HG03064 (cell line): ENCODE measurements around the gene SEC24C.
"Not testable (repeated sequence)": the region's sequence is repeated elsewhere in the genome, so short reads cannot be mapped to it uniquely, and the experiment has no call there.

Experiments used
- ATAC-seq: cut with Tn5 transposase; IDR thresholded peaks from one replicate; pipeline ENCODE4 v1.9.1; 2021; ENCODE audit warnings: low read depth; ENCODE audit not compliant: unreplicated experiment

SEC24C gene

DNA sequence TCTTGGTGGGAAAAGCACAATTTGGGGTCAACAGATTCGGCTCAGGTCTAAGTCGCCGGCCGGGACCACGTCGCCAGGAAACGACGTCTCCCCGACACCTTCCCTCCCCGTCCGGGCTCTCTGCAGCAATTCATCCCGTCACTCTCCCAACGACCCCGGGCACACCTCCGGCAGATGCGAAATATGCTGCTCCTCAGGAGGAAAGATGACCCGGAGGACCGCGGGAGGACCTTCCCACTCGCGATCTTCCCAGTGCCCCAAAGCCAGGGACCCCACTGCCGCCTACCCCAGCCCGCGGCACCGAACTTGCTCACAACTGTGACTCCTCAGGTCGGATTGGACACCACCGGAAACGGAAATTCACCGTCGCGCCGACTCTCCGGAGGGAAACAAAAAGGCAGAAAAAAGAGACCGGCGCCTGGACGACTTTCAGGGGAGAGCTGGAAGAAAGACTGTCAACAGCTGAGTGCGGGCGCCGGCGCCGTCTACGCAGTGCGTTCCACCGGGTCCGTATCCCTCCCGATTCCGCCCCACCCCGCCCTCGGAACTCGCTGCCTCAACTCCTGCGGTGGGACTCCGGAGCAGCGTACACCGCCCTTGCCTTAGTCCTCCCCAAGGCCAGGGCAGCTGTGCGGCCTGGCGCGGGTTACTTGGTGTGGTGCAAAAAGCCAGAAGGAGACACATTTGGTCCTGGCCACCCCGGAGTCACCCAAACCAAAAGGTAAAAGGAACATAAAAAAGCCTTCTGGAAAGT lies 13.8 kb upstream of the SEC24C start:
- peak; percentile 79 for ATAC-seq

DNA sequence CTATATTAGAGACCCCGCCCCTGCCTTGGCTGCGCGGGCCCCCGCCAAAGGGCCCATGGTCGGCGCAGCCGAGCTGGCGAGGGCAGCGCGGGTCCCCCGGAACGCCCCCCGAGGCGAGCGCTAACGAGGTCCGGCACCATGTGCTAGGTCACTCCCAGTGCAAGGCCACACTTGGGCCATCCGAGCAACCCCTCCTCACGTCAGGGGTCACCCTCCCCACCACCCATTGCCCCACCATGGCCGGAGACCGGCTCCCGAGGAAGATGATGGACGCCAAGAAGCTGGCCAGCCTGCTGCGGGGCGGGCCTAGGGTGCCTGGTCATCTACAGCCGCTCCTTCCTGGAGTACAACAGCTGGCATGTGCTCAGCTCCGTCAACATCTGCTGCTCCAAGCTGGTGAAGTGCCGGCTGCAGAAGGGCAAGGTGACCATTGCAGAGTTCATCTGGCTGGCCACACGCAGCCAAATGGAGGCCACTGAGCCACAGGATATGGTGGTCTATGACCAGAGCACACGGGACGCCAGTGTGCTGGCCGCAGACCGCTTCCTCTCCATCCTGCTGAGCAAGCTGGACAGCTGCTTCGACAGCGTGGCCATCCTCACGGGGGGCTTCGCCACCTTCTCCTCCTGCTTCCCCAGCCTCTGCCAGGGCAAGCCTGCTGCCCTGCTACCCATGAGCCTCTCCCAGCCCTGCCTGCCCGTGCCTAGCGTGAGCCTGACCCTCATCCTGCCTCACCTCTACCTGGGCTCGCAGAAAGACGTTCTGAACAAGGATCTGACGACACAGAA lies 12.4 kb upstream of the SEC24C start:
- no peak for ATAC-seq

DNA sequence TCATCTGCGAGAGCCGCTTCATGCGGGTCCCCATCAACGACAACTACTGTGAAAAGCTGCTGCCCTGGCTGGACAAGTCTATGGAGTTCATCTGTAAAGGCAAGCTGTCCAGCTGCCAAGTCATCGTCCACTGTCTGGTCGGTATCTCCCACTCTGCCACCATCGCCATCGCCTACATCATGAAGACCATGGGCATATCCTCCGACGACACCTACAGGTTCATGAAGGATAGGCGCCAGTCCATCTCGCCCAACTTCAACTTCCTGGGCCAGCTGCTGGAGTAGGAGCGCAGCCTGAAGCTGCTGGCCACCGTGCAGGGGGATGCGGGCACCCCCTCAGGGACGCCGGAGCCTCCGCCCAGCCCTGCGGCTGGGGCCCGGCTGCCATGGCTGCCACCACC lies 11.7 kb upstream of the SEC24C start:
- no peak for ATAC-seq

DNA sequence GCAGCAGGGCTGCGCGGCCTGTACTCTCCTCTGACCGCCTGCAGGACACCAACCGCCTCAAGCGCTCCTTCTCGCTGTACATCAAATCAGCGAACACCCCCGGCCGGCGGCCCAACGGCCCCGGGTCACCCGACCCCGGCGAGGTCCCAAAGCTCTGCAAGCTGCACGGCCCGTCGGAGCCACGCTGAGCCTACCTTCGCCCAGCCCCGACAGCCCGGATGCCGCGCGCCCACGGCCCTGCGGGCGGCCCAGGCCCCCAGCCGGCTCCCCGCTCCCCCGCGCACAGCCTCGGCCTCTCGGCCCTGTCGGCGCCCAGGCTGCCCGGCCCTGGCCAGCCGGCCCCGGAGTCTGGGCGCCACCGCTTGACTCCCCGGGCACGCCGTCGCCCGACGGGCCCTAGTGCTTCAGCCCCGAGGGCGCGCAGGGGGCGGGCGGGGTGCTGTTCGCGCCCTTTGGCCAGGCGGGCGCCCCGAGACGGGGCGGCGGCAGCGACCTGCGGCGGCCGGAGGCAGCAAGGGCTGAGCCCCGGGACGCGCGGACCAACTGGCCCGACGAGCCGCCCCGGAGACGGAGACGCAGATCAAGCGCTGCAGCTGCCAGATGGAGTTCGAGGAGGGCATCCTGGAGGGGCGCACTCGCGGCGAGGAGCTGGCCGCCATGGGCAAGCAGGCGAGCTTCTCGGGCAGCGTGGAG lies 11.1 kb upstream of the SEC24C start:
- ATAC-seq: no peak

DNA sequence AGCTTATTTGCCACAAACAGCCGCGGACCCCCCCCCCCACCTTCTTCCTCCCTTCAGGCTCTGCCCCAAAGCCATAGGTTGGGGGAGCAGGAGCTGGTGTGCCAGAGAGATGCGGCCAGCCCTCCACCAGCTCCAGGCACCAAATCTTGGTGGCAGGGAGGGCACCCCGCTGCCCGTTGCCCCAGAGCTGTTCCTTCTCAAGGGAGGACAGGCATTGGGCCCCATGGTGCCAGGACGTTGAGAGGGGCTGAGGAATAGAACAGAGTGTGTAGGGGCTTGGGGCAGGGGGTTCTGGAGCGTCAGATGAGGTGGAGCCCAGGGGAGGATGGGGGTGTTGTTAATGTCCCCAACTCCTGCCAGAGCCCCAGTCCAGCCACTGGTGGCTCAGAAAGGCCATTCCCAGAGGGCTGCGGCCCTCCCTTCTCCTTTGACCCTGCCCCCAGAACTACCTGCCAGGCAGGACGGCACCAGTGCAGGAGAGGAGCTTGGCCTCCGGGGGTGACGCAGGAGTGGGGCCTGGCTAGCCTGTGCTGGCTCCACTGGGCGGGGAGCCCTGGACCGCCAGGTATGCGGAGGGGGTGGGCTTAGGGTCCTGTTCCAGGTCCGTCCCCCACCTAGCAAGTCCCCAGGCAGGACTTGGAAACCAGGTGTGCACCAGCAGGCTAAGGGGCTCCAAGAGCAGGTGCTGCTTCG lies 10.0 kb upstream of the SEC24C start:
- ATAC-seq: no peak

DNA sequence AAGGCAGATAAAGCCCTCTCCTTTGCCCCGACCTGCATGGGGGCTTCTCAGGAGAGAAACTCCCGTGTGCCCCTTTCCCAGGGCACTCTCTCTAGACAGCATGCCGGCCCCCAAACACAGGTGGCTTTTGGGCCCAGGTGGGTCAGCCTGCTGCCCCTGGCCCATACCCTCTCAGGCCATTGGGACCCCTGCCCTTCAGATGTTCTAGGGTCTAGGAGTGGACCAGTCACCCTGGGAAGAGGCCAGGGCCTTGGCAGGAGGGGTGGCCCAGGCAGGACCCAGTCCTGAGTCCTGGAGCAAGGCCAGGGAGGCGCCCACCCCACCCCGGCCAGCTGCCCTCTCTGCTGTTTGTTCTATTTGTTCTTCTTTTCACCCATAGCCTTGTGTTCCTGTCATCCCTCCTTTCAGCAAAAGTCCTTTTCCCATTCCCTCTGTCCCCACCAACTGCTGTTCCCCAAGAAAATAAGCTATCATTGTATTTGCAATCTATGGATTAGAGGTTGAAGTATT lies 9.3 kb upstream of the SEC24C start:
- ATAC-seq: no peak

DNA sequence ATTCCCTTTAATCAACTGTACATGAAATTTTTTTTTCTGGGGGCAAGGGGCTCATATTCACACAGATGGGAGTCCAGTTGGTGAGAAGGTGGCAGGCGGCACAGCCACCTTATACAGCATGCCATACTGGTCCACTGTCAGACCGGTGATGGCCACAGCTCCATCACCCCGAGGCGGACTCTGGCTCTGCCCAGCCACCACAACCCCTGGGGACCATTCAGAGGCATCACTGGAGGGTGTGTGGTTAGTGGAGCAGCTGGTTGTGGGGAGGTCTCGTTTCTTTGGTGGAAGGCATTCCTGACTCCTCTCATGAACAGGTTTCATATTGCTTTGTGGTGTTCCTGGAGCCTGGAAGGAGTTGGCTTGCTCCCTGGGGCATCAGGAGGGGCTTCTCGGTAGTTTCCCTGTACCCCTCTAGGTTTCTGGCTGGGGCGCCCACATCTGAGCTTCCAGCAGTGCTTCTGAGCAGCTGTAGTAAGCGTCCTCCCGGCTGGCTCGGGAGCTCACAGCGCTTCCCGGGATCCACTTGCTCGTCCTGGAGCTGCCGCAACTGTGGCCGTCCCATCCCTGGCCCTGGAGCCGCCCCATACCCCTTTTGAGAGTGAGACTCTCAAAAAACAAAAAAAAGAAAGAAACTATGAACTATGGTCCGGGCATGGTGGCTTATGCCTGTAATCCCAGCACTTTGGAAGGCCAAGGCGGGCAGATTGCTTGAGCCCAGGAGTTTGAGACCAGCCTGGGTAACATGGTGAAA lies 3.5 kb upstream of the SEC24C start:
- ATAC-seq: not testable (repeated sequence)

DNA sequence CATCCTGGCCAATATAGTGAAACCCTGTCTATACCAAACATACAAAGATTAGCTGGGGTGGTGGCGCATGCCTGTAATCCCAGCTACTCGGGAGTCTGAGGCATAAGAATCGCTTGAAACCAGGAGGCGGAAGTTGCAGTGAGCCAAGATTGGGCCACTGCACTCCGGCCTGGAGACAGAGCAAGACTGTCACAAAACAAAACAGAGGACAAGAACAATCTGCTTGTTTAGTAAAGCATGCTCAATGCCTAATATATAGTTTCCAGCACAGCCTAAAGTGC lies 1.8 kb upstream of the SEC24C start:
- no peak for ATAC-seq

DNA sequence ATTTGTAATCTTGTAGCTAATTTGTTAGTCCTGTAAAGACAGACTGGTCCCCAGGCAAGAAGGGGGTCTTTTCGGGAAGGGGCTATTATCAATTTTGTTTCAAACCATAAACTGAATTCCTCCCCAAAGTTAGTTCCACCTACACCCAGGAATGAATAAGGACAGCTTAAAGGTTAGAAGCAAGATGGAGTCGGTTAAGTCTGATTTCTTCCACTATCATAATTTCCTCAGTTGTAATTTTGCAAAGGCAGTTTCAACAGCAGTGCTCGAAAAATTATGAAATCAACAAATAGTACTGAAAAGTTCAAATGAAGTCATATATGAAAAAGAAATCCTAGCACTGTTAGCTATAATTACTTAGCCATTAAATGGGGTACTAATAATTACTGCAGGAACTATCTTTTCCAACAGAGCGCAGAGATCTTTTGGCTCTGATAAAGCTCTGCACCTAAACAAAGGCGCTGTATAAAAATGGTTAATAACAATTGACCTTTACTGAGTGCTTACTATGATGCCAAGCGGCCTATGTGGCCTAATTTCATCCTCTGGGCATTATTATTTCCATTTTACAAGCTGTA lies 756 bp upstream of the SEC24C start:
- ATAC-seq: no peak

DNA sequence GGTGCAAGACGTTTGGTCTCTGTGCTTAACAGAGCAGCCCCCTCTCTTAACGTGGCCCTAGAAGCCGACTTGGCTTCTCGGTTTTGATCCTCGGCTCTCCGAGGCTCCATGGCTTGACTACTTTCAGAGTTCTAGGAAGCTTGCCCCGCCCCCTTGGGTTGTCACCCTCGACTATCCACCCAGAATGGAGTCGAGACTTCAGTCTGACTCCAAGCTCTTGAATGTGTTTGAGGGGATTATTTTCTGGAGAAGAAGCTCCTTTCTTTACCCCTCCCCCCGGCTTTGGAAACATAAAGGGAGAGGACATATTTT lies 448 bp downstream of the SEC24C start:
- peak; percentile 5 for ATAC-seq

DNA sequence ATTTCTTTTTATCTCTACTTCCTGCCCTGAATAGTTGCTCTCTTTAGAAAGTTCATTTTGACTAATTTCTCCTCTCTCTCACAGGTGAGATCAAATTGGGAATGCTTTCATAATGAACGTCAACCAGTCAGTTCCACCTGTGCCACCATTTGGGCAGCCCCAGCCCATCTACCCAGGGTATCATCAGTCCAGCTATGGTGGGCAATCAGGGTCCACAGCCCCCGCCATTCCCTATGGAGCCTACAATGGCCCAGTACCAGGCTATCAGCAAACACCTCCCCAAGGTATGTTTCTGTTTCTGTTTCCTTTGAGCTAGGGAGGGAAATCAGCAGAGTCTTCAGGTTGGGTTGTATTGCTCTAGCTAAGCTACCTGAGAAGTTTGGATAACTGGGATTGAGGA lies 2.5 kb downstream of the SEC24C start:
- ATAC-seq: no peak

DNA sequence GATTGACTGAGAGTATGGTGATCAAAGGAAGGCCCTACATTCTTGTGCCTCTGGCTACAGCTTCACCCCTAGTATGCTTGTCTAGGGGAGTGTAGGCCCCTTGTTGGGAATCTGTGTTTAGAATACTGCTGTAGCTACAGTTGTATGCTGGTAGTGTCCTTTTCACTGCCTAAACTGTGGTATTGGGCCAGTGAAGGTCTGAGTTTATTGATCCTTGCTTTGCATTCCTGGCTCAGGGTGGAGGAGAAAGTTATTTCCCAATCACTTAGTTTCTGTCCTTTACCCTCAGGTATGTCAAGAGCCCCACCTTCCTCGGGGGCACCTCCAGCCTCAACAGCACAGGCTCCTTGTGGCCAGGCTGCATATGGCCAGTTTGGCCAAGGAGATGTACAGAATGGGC lies 6.6 kb downstream of the SEC24C start:
- no peak for ATAC-seq

DNA sequence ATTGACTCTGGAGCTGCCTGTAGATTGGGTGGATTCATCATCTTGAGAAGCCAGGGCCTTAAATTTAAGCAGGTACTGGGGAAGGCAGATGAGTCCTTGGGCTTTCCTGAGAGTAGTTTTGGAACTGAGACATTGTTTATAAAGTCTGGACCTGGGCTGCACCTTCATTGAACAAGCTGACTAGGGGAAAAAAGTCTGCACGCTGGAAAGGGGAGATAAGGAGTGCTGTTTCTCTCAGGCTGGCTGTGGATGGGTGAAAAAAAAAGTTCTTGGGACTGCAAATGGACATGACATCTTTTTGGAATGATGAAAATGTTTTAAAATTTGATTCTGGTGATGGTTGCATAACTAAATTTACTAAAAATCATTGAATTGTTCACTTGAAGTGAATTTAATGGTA lies 12.0 kb downstream of the SEC24C start:
- no peak for ATAC-seq

DNA sequence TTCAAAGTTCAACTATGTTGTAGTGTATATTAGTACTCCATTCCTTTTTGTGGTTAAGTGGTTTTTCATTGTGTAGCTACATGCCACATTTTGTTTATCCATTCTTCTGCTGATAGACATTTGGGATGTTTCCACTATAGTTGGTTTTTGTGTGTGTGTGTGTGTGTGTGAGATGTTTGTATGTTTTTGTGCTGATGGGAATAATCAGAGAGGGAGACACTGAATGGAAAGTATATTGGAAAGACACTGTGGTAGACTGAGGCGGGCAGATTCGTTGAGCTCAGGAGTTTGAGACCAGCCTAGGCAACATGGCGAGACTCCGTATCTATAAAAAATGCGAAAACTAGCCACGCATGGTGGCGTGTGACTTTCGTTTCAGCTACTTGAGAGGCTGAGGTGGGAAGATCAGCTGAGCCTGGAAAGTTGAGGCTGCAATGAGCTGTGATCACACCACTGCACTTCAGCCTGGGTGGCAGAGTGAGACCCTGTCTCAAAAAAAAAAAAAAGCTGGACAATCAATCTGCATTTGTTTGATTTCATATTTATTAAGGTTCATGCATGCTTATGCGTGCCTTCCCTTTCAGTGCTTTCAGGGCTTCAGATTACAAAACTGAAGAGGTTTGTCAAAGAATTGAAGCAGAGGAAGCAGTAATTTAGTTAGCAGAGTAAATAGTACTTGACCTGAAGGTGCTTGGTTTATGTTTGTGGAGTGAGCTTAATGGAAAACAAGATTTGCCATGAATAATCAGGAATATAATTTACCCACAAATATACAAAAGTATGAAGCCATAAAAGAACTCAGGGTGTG lies 14.7 kb downstream of the SEC24C start:
- no peak for ATAC-seq

DNA sequence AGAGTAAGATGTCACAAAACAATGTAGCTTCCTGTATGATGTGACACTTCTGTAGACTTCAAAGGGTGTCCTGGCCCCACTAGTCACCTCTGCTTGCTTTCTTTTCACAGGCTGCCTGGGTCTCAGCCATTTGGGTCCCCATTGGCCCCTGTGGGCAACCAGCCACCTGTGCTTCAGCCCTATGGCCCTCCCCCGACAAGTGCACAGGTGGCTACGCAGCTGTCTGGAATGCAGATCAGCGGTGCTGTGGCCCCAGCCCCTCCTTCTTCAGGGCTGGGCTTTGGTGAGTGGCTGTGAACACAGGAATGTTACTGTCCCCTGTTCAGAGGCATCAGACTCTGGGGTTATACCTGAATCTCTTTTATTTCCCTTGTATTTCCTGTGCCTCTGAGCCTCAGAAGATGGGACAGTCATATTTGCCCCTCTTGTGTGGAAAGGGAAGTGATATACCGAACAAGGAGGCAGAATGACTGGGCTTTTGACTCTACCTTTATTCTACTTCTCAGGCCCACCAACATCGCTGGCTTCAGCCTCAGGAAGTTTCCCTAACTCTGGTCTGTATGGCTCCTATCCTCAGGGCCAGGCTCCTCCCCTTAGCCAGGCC lies 15.4 kb downstream of the SEC24C start:
- no peak for ATAC-seq

DNA sequence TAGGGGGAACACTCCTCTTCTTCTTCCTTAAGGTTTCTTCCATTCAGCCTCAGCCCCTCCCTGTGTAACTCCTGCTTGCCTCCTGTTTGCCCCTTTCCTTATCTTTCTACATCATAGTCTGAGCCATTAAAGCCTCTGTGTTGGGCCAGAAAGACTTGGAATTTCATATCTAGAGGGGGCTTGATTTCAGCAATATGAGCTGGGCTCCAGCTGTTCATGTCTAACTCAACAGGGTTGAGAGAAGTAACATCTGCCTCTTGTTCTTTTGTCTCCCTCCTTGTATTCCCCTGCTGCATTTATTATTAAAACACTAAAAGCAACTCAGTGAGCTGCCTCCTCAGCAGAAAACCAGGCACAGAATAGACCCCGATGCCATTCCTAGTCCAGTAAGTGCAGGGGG lies 17.6 kb downstream of the SEC24C start:
- ATAC-seq: no peak

DNA sequence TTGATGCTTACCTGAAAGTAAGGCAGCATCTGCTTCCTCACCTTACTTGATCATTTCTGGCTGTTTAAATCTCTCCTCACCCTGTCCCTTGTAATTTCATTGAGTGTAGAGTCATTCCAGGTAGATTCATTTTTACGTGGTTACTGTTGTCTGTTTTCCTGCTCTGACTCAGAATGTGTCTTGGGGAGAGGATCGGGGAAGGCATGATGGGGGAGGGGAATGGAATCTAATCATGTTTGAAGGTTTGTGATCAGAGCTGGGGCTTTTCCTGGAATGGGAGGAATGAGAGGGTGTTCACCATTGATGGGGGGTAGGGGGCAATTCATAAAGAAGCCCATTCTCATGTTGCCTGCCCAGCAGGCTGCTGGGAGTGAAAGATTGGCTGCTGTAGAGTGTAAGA lies 18.7 kb downstream of the SEC24C start:
- ATAC-seq: no peak

DNA sequence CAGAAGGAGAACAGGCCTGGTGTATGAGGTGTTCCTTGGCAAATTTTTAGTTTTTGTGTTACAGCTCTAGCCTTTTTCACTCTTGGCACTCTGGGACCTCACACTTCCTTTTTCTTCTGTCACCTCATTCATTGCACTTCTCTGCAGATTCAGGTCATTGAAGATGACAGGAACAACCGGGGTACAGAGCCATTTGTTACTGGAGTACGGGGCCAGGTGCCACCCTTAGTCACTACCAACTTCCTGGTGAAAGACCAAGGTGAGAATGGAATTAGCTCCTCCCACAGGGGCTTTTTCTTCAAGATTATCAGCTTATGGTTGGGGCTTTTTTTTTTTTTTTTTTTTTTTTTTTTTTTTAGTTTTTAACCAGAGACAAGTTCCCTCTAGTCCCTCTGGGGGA lies 19.2 kb downstream of the SEC24C start:
- no peak for ATAC-seq

DNA sequence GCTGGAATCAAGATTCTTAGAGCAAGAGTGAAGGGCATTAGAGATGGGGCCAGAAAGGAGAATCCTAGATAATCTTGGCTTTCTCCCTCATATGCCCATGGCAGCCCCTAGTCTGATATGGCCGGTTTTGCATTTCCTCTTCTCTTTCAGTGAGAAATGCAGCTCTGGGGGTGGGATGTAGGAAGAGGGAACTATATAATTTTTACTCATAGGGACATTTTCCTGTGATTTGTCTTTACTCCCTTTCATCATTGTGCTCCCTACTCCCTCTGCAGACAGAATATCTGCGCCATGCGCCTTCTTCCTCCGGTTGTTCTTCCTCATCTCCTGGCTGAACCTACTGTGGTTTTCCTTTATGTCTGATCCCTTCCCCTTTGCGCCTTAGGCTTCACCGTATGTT lies 20.9 kb downstream of the SEC24C start:
- ATAC-seq: no peak
